Stimulated activated CD4-positive, alpha-beta T cell treated with anti-CD3 and anti-CD28 coated beads, TNF-alpha, amount 100 ng/mL, for 1 hour (primary cell): Measurements from ENCODE around the gene JAG2.

Source experiments
- DNase-seq, 3 donors: peaks; one replicate each; pipeline ENCODE4 v3.0.0-alpha.2; 2020; ENCODE audit warnings: low read depth in 3 of 3, low spot score in 1 of 3

The JAG2 gene

GRCh38 chr14:105184461-105184860 lies 15.9 kb upstream of the JAG2 start:
- DNase-seq = no peak

GRCh38 chr14:105182296-105183020 lies 13.9 kb upstream of the JAG2 start:
- no peak for DNase-seq

- DNase-seq = no peak
Measured at GRCh38 chr14:105181549-105182295, 13.1 kb upstream of the JAG2 start.

GRCh38 chr14:105180592-105181548 lies 12.3 kb upstream of the JAG2 start, which contains the start of gene NUDT14:
NUDT14 (minus strand) TSS chr14:105181312; CDS start chr14:105181209, 103 bp downstream.
- DNase-seq = peak; percentile 60 to 87 (median 84)

GRCh38 chr14:105179191-105179590 lies 10.6 kb upstream of the JAG2 start:
- DNase-seq = no peak

- no peak for DNase-seq
Measured at GRCh38 chr14:105178868-105179140, 10.2 kb upstream of the JAG2 start.

GRCh38 chr14:105178069-105178867 lies 9.7 kb upstream of the JAG2 start:
- no peak for DNase-seq

- DNase-seq = no peak
Measured at GRCh38 chr14:105177082-105177481, 8.5 kb upstream of the JAG2 start.

- no peak for DNase-seq
Measured at GRCh38 chr14:105176513-105176912, 7.9 kb upstream of the JAG2 start.

GRCh38 chr14:105173901-105174894 lies 5.6 kb upstream of the JAG2 start:
- DNase-seq = no peak

GRCh38 chr14:105173145-105173544 lies 4.6 kb upstream of the JAG2 start:
- no peak for DNase-seq

GRCh38 chr14:105172476-105172875 lies 3.9 kb upstream of the JAG2 start:
- DNase-seq = no peak

- DNase-seq = no peak
Measured at GRCh38 chr14:105171004-105171673, 2.6 kb upstream of the JAG2 start.

- no peak for DNase-seq
Measured at GRCh38 chr14:105169776-105170655, 1.4 kb upstream of the JAG2 start.

- DNase-seq = no peak
Measured at GRCh38 chr14:105168979-105169507, 467 bp upstream of the JAG2 start.

- DNase-seq = no peak
Measured at GRCh38 chr14:105168093-105168420, 519 bp downstream of the JAG2 start.

GRCh38 chr14:105167303-105168092 lies 1.1 kb downstream of the JAG2 start:
- DNase-seq = no peak
